Endothelial cell of umbilical vein (primary cell): Measurements from ENCODE around the gene MIS18BP1. TPM values are rescaled to one million over a fixed set of nuclear protein-coding genes. Genes with fewer than 3 reads are reported as not detected.

ENCODE experiments used
- Bru-seq: library from RNA; stranded (reverse); fragments of 400-500 nt; gene quantifications from one replicate; lab custom pipeline; 2021; lab: Mats Ljungman, UMichigan
- BruChase-seq, 2 experiments: library from RNA; stranded (reverse); fragments of 400-500 nt; gene quantifications; one replicate each; lab custom pipeline; 2021; lab: Mats Ljungman, UMichigan
- BruUV-seq: library from RNA; stranded (reverse); fragments of 400-500 nt; replicated peaks from 2 replicates; lab custom pipeline; 2021; lab: Mats Ljungman, UMichigan
- CTCF ChIA-PET: fragments of 300-600, 350-600 bp; sonication (Branson Sonifier 250); formaldehyde crosslinking; loops from one replicate; lab custom pipeline; 2021; ENCODE audit warnings: antibody characterized with exemption, inconsistent platforms; lab: Charles Lee
- POLR2A ChIA-PET: fragments of 300-600, 350-600 bp; sonication (Branson Sonifier 250); formaldehyde crosslinking; loops from one replicate; lab custom pipeline; 2021; ENCODE audit warnings: antibody characterized with exemption, inconsistent platforms; lab: Charles Lee
- DNase-seq: peaks from one replicate; pipeline ENCODE4 v3.0.0-alpha.2; 2011; ENCODE audit warnings: low read depth, low spot score
- FAIRE-seq: peaks from 2 replicates; lab custom pipeline; 2011; peaks lifted over from hg19 to GRCh38; lab: Jason Lieb, UNC
- H2AFZ ChIP-seq: 2 replicates; pipeline ENCODE4 v1.6.0; 2012; ENCODE audit warnings: low read depth, low read length, control low read depth, inconsistent platforms
- H3K27ac ChIP-seq: 2 replicates; pipeline ENCODE4 v1.5.1; 2011; ENCODE audit warnings: low read depth, mild to moderate bottlenecking, control low read depth, low read length, moderate library complexity; ENCODE audit not compliant: insufficient read depth
- H3K27me3 ChIP-seq, 2 experiments: 2 replicates each; pipeline versions ENCODE4 v1.6.0 to v1.6.1; 2011; ENCODE audit warnings: low read length in 2 of 2, mixed read lengths in 1 of 2; ENCODE audit not compliant: control insufficient read depth in 2 of 2, insufficient read depth in 2 of 2
- H3K36me3 ChIP-seq, 2 experiments: 2 replicates in 1 of 2; 3 replicates in 1 of 2; pipeline ENCODE4 v1.5.1; 2011; ENCODE audit warnings: low read length in 2 of 2, mild to moderate bottlenecking in 1 of 2, moderate library complexity in 1 of 2; ENCODE audit not compliant: control insufficient read depth in 2 of 2, insufficient read depth in 2 of 2; ENCODE audit errors: extremely low read depth in 1 of 2
- H3K4me1 ChIP-seq: 3 replicates; pipeline ENCODE4 v1.5.1; 2011; ENCODE audit warnings: mild to moderate bottlenecking, low read length; ENCODE audit not compliant: control insufficient read depth, insufficient read depth; ENCODE audit errors: extremely low read depth
- H3K4me2 ChIP-seq: 2 replicates; pipeline ENCODE4 v1.6.1; 2011; ENCODE audit warnings: low read length, control low read depth, mixed read lengths; ENCODE audit not compliant: insufficient read depth
- H3K4me3 ChIP-seq, 3 experiments: fragments of 200-600 bp in 1 of 3; sonication (generic), shearing (Covaris generic) in 1 of 3; replicated peaks in 1 of 3; 2 replicates each; pipeline ENCODE4 v1.5.1; 2011 to 2016; ENCODE audit warnings: control low read depth in 3 of 3, low read length in 3 of 3, mild to moderate bottlenecking in 2 of 3, inconsistent platforms in 1 of 3, low read depth in 1 of 3, moderate library complexity in 1 of 3; ENCODE audit not compliant: insufficient read depth in 1 of 3
- H3K79me2 ChIP-seq: 2 replicates; pipeline ENCODE4 v1.6.0; 2012; ENCODE audit warnings: low read length, inconsistent platforms; ENCODE audit not compliant: control insufficient read depth, insufficient read depth
- H3K9ac ChIP-seq: replicated peaks from 2 replicates; pipeline ENCODE3; 2011; ENCODE audit warnings: low read length, control low read depth; ENCODE audit not compliant: insufficient read depth; ENCODE audit errors: extremely low read depth
- H3K9me1 ChIP-seq: replicated peaks from 3 replicates; pipeline ENCODE4 v1.6.0; 2011; ENCODE audit warnings: mild to moderate bottlenecking, low read length; ENCODE audit not compliant: control insufficient read depth, insufficient read depth; ENCODE audit errors: extremely low read depth
- H3K9me3 ChIP-seq: replicated peaks from 2 replicates; pipeline ENCODE4 v1.5.1; 2012; ENCODE audit warnings: low read length, inconsistent platforms; ENCODE audit not compliant: control insufficient read depth, insufficient read depth
- H4K20me1 ChIP-seq: replicated peaks from 2 replicates; pipeline ENCODE3; 2011; ENCODE audit warnings: mild to moderate bottlenecking, low read length; ENCODE audit not compliant: control insufficient read depth, insufficient read depth; ENCODE audit errors: extremely low read depth
- CTCF ChIP-seq, 2 donors: IDR thresholded peaks; 1 replicate in 1 of 2; 2 replicates in 1 of 2; pipeline ENCODE4 v1.5.1; 2011; ENCODE audit warnings: low read length in 2 of 2, mild to moderate bottlenecking in 2 of 2, moderate library complexity in 2 of 2, control low read depth in 1 of 2, inconsistent platforms in 1 of 2, low read depth in 1 of 2; ENCODE audit not compliant: insufficient read depth in 1 of 2; ENCODE audit errors: extremely low read depth in 1 of 2
- EZH2 ChIP-seq: IDR thresholded peaks from 2 replicates; pipeline ENCODE4 v1.6.1; 2012; ENCODE audit warnings: borderline replicate concordance, low read depth, mild to moderate bottlenecking, moderate library complexity, low read length, inconsistent platforms; ENCODE audit not compliant: severe bottlenecking
- FOS ChIP-seq: IDR thresholded peaks from 2 replicates; pipeline ENCODE4 v1.6.1; 2011; ENCODE audit warnings: mild to moderate bottlenecking, low read length, moderate library complexity, borderline replicate concordance; ENCODE audit not compliant: insufficient read depth
- GATA2 ChIP-seq: IDR thresholded peaks from 2 replicates; pipeline ENCODE4 v1.7.0; 2011; ENCODE audit warnings: low read depth, mild to moderate bottlenecking, moderate library complexity, mixed read lengths, low read length; ENCODE audit not compliant: insufficient read length, insufficient read depth
- MAX ChIP-seq: IDR thresholded peaks from 2 replicates; pipeline ENCODE4 v1.6.1; 2011; ENCODE audit not compliant: insufficient read depth, insufficient read length
- MYC ChIP-seq: IDR thresholded peaks from one replicate; pipeline ENCODE4 v1.6.1; 2011; ENCODE audit warnings: mild to moderate bottlenecking, low read depth, low read length
- POLR2A ChIP-seq: IDR thresholded peaks from 2 replicates; pipeline ENCODE4 v1.6.1; 2012; ENCODE audit warnings: low read depth, mild to moderate bottlenecking, control low read depth, low read length
- POLR2AphosphoS5 ChIP-seq: IDR thresholded peaks from 2 replicates; pipeline ENCODE4 v1.6.1; 2012; ENCODE audit warnings: low read depth, mild to moderate bottlenecking, control low read depth, low read length, moderate library complexity; ENCODE audit not compliant: insufficient read depth
- dilution Hi-C: fragments of 300-500 bp; cut with MboI; formaldehyde crosslinking; loops from one replicate; pipeline ENCODE4 v1.15.0; 2019; ENCODE audit warnings: low sequenced_read_pairs; ENCODE audit not compliant: extremely low pct_ligation_motif_present
- intact Hi-C: fragments of 100-400 bp; cut with micrococcal nuclease; formaldehyde crosslinking; loops from one replicate; pipeline ENCODE4 v1.10.0; 2022
- long read RNA-seq: library from polyadenylated mRNA; stranded (forward); transcript quantifications from one replicate; pipeline ENCODE4 v2.0.0, GENCODE V29; 2021
- polyA minus RNA-seq, 3 experiments: library from RNA; depleted of rRNA, polyadenylated mRNA; stranded (reverse); fragments of >200 nt; gene quantifications; 1 replicate in 1 of 3; 2 replicates in 2 of 3; pipeline ENCODE4 v1.2.3, GENCODE V29; 2011
- polyA plus RNA-seq, 4 experiments: library from polyadenylated mRNA; depleted of rRNA in 3 of 4; stranded (reverse) in 3 of 4; unstranded in 1 of 4; fragments of >200 nt; gene quantifications; 2 replicates each; pipeline versions ENCODE4 v1.2.1 to v1.2.3, GENCODE V29; 2011 to 2012; ENCODE audit warnings: missing spikeins in 1 of 4
- total RNA-seq: library from RNA; stranded (reverse); gene quantifications from 2 replicates; pipeline ENCODE4 v1.2.3, GENCODE V29; 2021

MIS18BP1 gene
- total RNA-seq (41.1 and 43.3 TPM in 2 replicates), polyA plus RNA-seq (5.9 and 8.9 TPM in 2 replicates), polyA minus RNA-seq (9.0 and 9.4 TPM in 2 replicates), Bru-seq, nascent RNA (percentile 87 among the genes with signal in this experiment), BruChase-seq, experiment 1, labeled RNA remaining after a 6-hour chase (percentile 84 among the genes with signal in this experiment), BruChase-seq, experiment 2, labeled RNA remaining after a 2-hour chase (percentile 89 among the genes with signal in this experiment)
- polyA plus RNA-seq (2011; cell fraction: cytosol; rRNA removed): 13.9 and 15.1 TPM in 2 replicates
- 35.7 and 41.5 TPM in 2 replicates for polyA plus RNA-seq (2011; cell fraction: nucleus; rRNA removed)
- 19.6 and 25.0 TPM in 2 replicates for polyA plus RNA-seq (2012)
- polyA minus RNA-seq (2011; cell fraction: cytosol; rRNA and poly(A)+ RNA removed): 34.0 TPM
- 38.1 and 39.3 TPM in 2 replicates for polyA minus RNA-seq (2011; cell fraction: nucleus; rRNA and poly(A)+ RNA removed)
- long read RNA-seq, full-length matches to known transcripts: 21 of 42 reads
- long read RNA-seq, partial matches to known transcripts: 10 of 42 reads
- long read RNA-seq, other reads (novel, unspliced or antisense): 11 of 42 reads

- intact Hi-C loops (loop anchor here (1.0 to 5.0 kb wide), 6 partner anchors 71 to 356 kb away; partner anchors contain the start of genes FKBP3, KLHL28 and PRPF39), dilution Hi-C loops (no loop called here)
- H2AFZ ChIP-seq: peak within 1 kb of the TSS; percentile 85
- peak within 1 kb of the TSS; percentile 89 for H3K27ac ChIP-seq
- no peaks in the 10 kb centered on the region for H3K9me3 ChIP-seq
- H3K79me2 ChIP-seq: peaks cover 47% of the 10 kb centered on the region
- H3K9me1 ChIP-seq: no peaks in the 10 kb centered on the region
- peak; percentile 98 for DNase-seq
- H3K4me3 ChIP-seq: peak within 1 kb of the TSS; percentile 79 to 96 (median 88)
- H3K4me1 ChIP-seq: peaks cover 15% of the 10 kb centered on the region
- H3K27me3 ChIP-seq: no peaks in the 10 kb centered on the region
- FAIRE-seq: peak; percentile 87
- BruUV-seq: no TSS peak
- H3K4me2 ChIP-seq: peak within 1 kb of the TSS; percentile 97
- H3K36me3 ChIP-seq: no peaks in the 10 kb centered on the region
- ChIA-PET CTCF (interaction anchor here (0.6 to 3.2 kb wide), 15 partner anchors 9 to 339 kb away, joined by 3 to 31 read pairs (median 4); partner anchors contain the start of genes FANCM, FKBP3 and KLHL28), POLR2A (interaction anchor here (1.5 kb wide), 1 partner anchor 292 kb away, joined by 3 read pairs; the partner anchor contains the start of genes KLHL28 and TOGARAM1)
- no peaks in the 10 kb centered on the region for H4K20me1 ChIP-seq
- peak within 1 kb of the TSS; percentile 88 for H3K9ac ChIP-seq
- TF ChIP-seq EZH2: no peak
- peak; percentile 53 for TF ChIP-seq MYC
- TF ChIP-seq FOS: peak; percentile 9
- peak; percentile 83 to 91 for TF ChIP-seq CTCF (IDR thresholded peaks at IDR 0.05; ENCODE audit: extremely low read depth in 1 of 2, insufficient read depth in 1 of 2, low read depth in 1 of 2, low read length in 2 of 2)
- TF ChIP-seq MAX: peak; percentile 22
- TF ChIP-seq GATA2: no peak
- peak; percentile 71 for TF ChIP-seq POLR2AphosphoS5
- TF ChIP-seq POLR2A: peak; percentile 79
Measured at GRCh38 chr14:45253070-45253753, at the start of gene MIS18BP1. TSS of gene MIS18BP1 (minus strand) at chr14:45253202. CDS start at chr14:45247286, 5,916 bp downstream.
